AG04449 (cell line): ENCODE measurements around the gene DNAJA1.
A peak's percentile ranks its signal among the peaks of the same experiment; 100 is the strongest.

Experiments
- CTCF ChIA-PET: fragments of 350-600 bp; formaldehyde crosslinking; extraction: SDS; loops from one replicate; lab custom pipeline; 2021; ENCODE audit warnings: antibody characterized with exemption; lab: Yijun Ruan, JAX
- POLR2A ChIA-PET: fragments of 400-600, 350-600 bp; formaldehyde crosslinking; extraction: SDS; loops from one replicate; lab custom pipeline; 2020; ENCODE audit warnings: antibody characterized with exemption, inconsistent platforms; lab: Yijun Ruan, JAX
- DNase-seq: peaks from one replicate; pipeline ENCODE4 v3.0.0-alpha.2; 2010; ENCODE audit warnings: low read depth, low spot score
- H3K4me3 ChIP-seq: 2 replicates; pipeline ENCODE4 v1.5.1; 2011; ENCODE audit warnings: low read depth, mild to moderate bottlenecking, control low read depth, low read length
- CTCF ChIP-seq: IDR thresholded peaks from one replicate; pipeline ENCODE4 v1.5.1; 2011; ENCODE audit warnings: mild to moderate bottlenecking, moderate library complexity, low read length, control low read depth, inconsistent platforms; ENCODE audit not compliant: insufficient read depth; ENCODE audit errors: missing control alignments

Gene DNAJA1

GRCh38 chr9:33065157-33066076 is 40.3 kb downstream of the DNAJA1 start:
- no peak for TF ChIP-seq CTCF
- POLR2A ChIA-PET = interaction anchor here (2.6 kb wide), 1 partner anchor 40 kb away, joined by 10 read pairs; the partner anchor contains the start of gene DNAJA1
- CTCF ChIA-PET = interaction anchor here (0.8 kb wide), 1 partner anchor 21 kb away, joined by 3 read pairs; no protein-coding TSS in a partner anchor
- H3K4me3 ChIP-seq = no peak overlapping the region
- no peak for DNase-seq

GRCh38 chr9:33068991-33069390 is 43.9 kb downstream of the DNAJA1 start:
- CTCF ChIA-PET = interaction anchor here (1.4 kb wide), 1 partner anchor 8 kb away, joined by 5 read pairs; no protein-coding TSS in a partner anchor
- DNase-seq = no peak
- POLR2A ChIA-PET = no interaction called here
- no peak overlapping the region for H3K4me3 ChIP-seq
- TF ChIP-seq CTCF = no peak

- peak within 1 kb of the TSS; percentile 98 for H3K4me3 ChIP-seq
- TF ChIP-seq CTCF = no peak
- ChIA-PET POLR2A (interaction anchor here (0.5 to 2.1 kb wide), 10 partner anchors 32 to 255 kb away, joined by 3 to 14 read pairs (median 4); partner anchors contain the start of genes BAG1, CHMP5 and DNAJA1), CTCF (interaction anchor here (1.1 to 6.8 kb wide), 3 partner anchors 26 to 157 kb away, joined by 3 to 149 read pairs (median 4); no protein-coding TSS in a partner anchor)
- peak; percentile 69 for DNase-seq
Observed at GRCh38 chr9:33076046-33077004, 51.3 kb downstream of the DNAJA1 start, which contains the start of gene SMU1. Gene SMU1 (minus strand): TSS chr9:33076674. CDS start chr9:33076608, 66 bp downstream.

GRCh38 chr9:33080534-33080933 is 55.5 kb downstream of the DNAJA1 start:
- TF ChIP-seq CTCF = no peak
- DNase-seq = no peak
- POLR2A ChIA-PET = no interaction called here
- CTCF ChIA-PET = interaction anchor here (0.6 to 6.8 kb wide), 14 partner anchors 13 to 176 kb away, joined by 3 to 149 read pairs (median 5); partner anchors contain the start of gene B4GALT1
- H3K4me3 ChIP-seq = no peak overlapping the region

- peak; percentile 36 for DNase-seq
- POLR2A ChIA-PET = no interaction called here
- H3K4me3 ChIP-seq = peak overlapping the region; percentile 28
- peak; percentile 59 for TF ChIP-seq CTCF
- CTCF ChIA-PET = interaction anchor here (0.6 to 6.8 kb wide), 12 partner anchors 14 to 156 kb away, joined by 3 to 149 read pairs (median 6); partner anchors contain the start of gene B4GALT1
Observed at GRCh38 chr9:33081128-33081851, 56.2 kb downstream of the DNAJA1 start.
